Measurements from ENCODE around the gene USPL1. TPM values are rescaled to one million over a fixed set of nuclear protein-coding genes. Genes with fewer than 3 reads are reported as not detected.
A peak's percentile ranks its signal among the peaks of the same experiment; 100 is the strongest.

USPL1 gene
- total RNA-seq, 3 donors from 2014 or later: 10.9 to 16.1 (median 11.4) TPM

- no peak overlapping the region for H3K4me3 ChIP-seq
- peak; percentile 48 for ATAC-seq
- DNase-seq: no peak
- intact Hi-C loops (cut with DNase I, micrococcal nuclease): no loop called here
- H3K9me3 ChIP-seq: no peaks in the 10 kb centered on the region
- TF ChIP-seq, protein P1, sequence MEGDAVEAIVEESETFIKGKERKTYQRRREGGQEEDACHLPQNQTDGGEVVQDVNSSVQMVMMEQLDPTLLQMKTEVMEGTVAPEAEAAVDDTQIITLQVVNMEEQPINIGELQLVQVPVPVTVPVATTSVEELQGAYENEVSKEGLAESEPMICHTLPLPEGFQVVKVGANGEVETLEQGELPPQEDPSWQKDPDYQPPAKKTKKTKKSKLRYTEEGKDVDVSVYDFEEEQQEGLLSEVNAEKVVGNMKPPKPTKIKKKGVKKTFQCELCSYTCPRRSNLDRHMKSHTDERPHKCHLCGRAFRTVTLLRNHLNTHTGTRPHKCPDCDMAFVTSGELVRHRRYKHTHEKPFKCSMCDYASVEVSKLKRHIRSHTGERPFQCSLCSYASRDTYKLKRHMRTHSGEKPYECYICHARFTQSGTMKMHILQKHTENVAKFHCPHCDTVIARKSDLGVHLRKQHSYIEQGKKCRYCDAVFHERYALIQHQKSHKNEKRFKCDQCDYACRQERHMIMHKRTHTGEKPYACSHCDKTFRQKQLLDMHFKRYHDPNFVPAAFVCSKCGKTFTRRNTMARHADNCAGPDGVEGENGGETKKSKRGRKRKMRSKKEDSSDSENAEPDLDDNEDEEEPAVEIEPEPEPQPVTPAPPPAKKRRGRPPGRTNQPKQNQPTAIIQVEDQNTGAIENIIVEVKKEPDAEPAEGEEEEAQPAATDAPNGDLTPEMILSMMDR (IDR thresholded peaks at IDR 0.05): no peak
- peaks cover 5% of the 10 kb centered on the region for H3K4me1 ChIP-seq (ENCODE audit: low read depth)
- no peaks in the 10 kb centered on the region for H3K36me3 ChIP-seq (ENCODE audit: low read depth)
These were observed 78.8 kb downstream of the USPL1 start for GRCh38 chr13:30696278-30697176.

GRCh38 chr13:30697177-30697953 lies 79.6 kb downstream of the USPL1 start:
- DNase-seq: peak in 1 of 3 donors; percentile 48
- Histone ChIP-seq H3K4me1 (ENCODE audit: low read depth) (peaks cover 5% of the 10 kb centered on the region), H3K36me3 (ENCODE audit: low read depth) (no peaks in the 10 kb centered on the region), H3K4me3 (no peak overlapping the region), H3K9me3 (no peaks in the 10 kb centered on the region)
- ATAC-seq: peak; percentile 94
- intact Hi-C loops (cut with DNase I, micrococcal nuclease): no loop called here
- TF ChIP-seq, protein P1 (IDR thresholded peaks at IDR 0.05): no peak

- peaks cover 5% of the 10 kb centered on the region for H3K4me1 ChIP-seq (ENCODE audit: low read depth)
- no peaks in the 10 kb centered on the region for H3K36me3 ChIP-seq (ENCODE audit: low read depth)
- no peak overlapping the region for H3K4me3 ChIP-seq
- TF ChIP-seq, protein P1 (IDR thresholded peaks at IDR 0.05): no peak
- DNase-seq: no peak
- intact Hi-C loops (cut with DNase I, micrococcal nuclease): no loop called here
- no peaks in the 10 kb centered on the region for H3K9me3 ChIP-seq
- ATAC-seq: no peak
These were observed 80.3 kb downstream of the USPL1 start for GRCh38 chr13:30697996-30698401.

DNA sequence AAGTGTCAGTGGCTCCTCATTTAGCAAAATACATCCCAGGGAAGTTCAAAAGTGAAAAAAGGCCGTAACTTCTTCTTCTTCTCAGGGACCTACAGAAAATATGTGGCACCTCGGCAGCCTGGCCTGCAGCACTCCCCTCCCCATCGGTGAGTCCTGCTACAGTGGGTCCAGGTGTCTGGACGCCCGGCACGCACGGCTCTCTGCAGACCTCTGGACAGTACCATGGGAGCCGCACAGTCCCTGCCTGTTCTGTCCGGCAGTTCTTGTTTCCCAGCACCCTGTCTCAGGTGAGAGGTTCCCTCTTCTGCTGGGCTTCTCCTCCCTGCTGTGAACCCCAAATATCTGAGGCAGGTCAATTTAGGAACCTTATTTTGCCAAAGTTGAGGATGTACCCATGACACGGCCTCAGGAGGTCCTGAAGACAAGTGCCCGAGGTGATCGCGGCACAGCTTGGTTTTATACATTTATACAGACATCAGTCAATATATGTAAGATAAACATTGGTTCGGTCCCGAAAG lies 80.8 kb downstream of the USPL1 start:
- ATAC-seq: no peak
- peaks cover 5% of the 10 kb centered on the region for H3K4me1 ChIP-seq (ENCODE audit: low read depth)
- intact Hi-C loops (cut with DNase I, micrococcal nuclease): no loop called here

GRCh38 chr13:30700364-30700763 lies 82.6 kb downstream of the USPL1 start:
- no peak for DNase-seq
- TF ChIP-seq, protein P1 (IDR thresholded peaks at IDR 0.05): no peak
- Histone ChIP-seq H3K36me3 (ENCODE audit: low read depth) (no peaks in the 10 kb centered on the region), H3K4me1 (ENCODE audit: low read depth) (peaks cover 5% of the 10 kb centered on the region), H3K9me3 (no peaks in the 10 kb centered on the region), H3K4me3 (no peak overlapping the region)
- intact Hi-C loops (cut with DNase I, micrococcal nuclease): no loop called here
- no peak for ATAC-seq

More for the DNA sequence above, 80.8 kb downstream of the USPL1 start:
- Histone ChIP-seq H3K4me3 (no peak overlapping the region), H3K9me3 (no peaks in the 10 kb centered on the region), H3K36me3 (ENCODE audit: low read depth) (no peaks in the 10 kb centered on the region)
- no peak for DNase-seq
- TF ChIP-seq, protein P1 (IDR thresholded peaks at IDR 0.05): no peak

Measured in mucosa of descending colon (tissue), 3 donors.